Hepatocyte (in vitro differentiated cells): ENCODE results near the gene CRX. TPM values are rescaled to one million over a fixed set of nuclear protein-coding genes. Genes with fewer than 3 reads are reported as not detected.
"Not testable (repeated sequence)": the region's sequence is repeated elsewhere in the genome, so short reads cannot be mapped to it uniquely, and the experiment has no call there.

Experiments used
- DNase-seq: peaks from one replicate; pipeline ENCODE4 v3.0.0-alpha.2; 2016; ENCODE audit warnings: low spot score
- H2AFZ ChIP-seq: fragments of 200-600 bp; sonication (generic); 2 replicates; pipeline ENCODE4 v1.6.0; 2016; ENCODE audit warnings: antibody characterized with exemption, mild to moderate bottlenecking
- H3K27ac ChIP-seq: fragments of 200-600 bp; sonication (generic); 2 replicates; pipeline ENCODE4 v1.5.1; 2016; ENCODE audit warnings: mild to moderate bottlenecking
- H3K27me3 ChIP-seq: fragments of 200-600 bp; sonication (generic); 2 replicates; pipeline ENCODE4 v1.6.1; 2016
- H3K36me3 ChIP-seq: fragments of 200-600 bp; sonication (generic); replicated peaks from 2 replicates; pipeline ENCODE4 v1.5.1; 2016; ENCODE audit warnings: low read depth; ENCODE audit not compliant: insufficient read depth
- H3K4me1 ChIP-seq: fragments of 200-600 bp; sonication (generic); 2 replicates; pipeline ENCODE4 v1.5.1; 2016; ENCODE audit warnings: mild to moderate bottlenecking, moderate library complexity; ENCODE audit not compliant: insufficient read depth
- H3K4me2 ChIP-seq: fragments of 200-600 bp; sonication (generic); 2 replicates; pipeline ENCODE4 v1.6.0; 2016
- H3K4me3 ChIP-seq: fragments of 200-600 bp; sonication (generic); 2 replicates; pipeline ENCODE4 v1.5.1; 2016; ENCODE audit warnings: mild to moderate bottlenecking
- H3K79me2 ChIP-seq: fragments of 200-600 bp; sonication (generic); 2 replicates; pipeline ENCODE4 v1.6.0; 2017; ENCODE audit warnings: mild to moderate bottlenecking
- H3K9me2 ChIP-seq: fragments of 200-600 bp; sonication (generic); replicated peaks from 2 replicates; pipeline ENCODE4 v1.6.0; 2017; ENCODE audit warnings: mild to moderate bottlenecking; ENCODE audit not compliant: insufficient read depth
- H3K9me3 ChIP-seq: fragments of 200-600 bp; sonication (generic); 2 replicates; pipeline ENCODE4 v1.5.1; 2016; ENCODE audit warnings: low read depth, mild to moderate bottlenecking
- H4K20me1 ChIP-seq: fragments of 200-600 bp; sonication (generic); 2 replicates; pipeline ENCODE4 v1.6.0; 2016; ENCODE audit warnings: mild to moderate bottlenecking; ENCODE audit not compliant: insufficient read depth, poor library complexity, severe bottlenecking
- CTCF ChIP-seq: fragments of 200-600 bp; sonication (generic); IDR thresholded peaks from 2 replicates; pipeline ENCODE4 v1.5.1; 2016; ENCODE audit warnings: antibody characterized with exemption, mild to moderate bottlenecking; ENCODE audit not compliant: poor library complexity
- EZH2 ChIP-seq: fragments of 200-600 bp; sonication (generic); IDR thresholded peaks from 2 replicates; pipeline ENCODE4 v1.6.1; 2016; ENCODE audit warnings: antibody characterized with exemption, mild to moderate bottlenecking, borderline replicate concordance
- EZH2phosphoT487 ChIP-seq: fragments of 200-600 bp; sonication (generic); IDR thresholded peaks from one replicate; pipeline ENCODE4 v1.6.1; 2018; ENCODE audit warnings: antibody characterized with exemption, mild to moderate bottlenecking, low read depth, moderate library complexity; ENCODE audit not compliant: unreplicated experiment, severe bottlenecking
- WGBS: methylation state at CpG from one replicate; pipeline ENCODE4 v1.1.6; 2016; ENCODE audit warnings: low lambda C conversion rate; ENCODE audit errors: missing lambda C conversion rate; 5-methylcytosine and 5-hydroxymethylcytosine counted together
- polyA plus RNA-seq: library from polyadenylated mRNA; unstranded; fragments of >200 nt; fragmentation: Nextera tagmentation; extraction: Ambion mirVana; gene quantifications from 2 replicates; pipeline ENCODE4 v1.2.1, GENCODE V29; 2016
- total RNA-seq: library from RNA; depleted of rRNA; stranded (reverse); fragments of >200 nt; gene quantifications from 2 replicates; pipeline ENCODE4 v1.2.3, GENCODE V29; 2014

Gene CRX
- total and polyA plus RNA-seq, 2 experiments from 2014 or later, result 0.15 TPM; not detected in 1

DNA sequence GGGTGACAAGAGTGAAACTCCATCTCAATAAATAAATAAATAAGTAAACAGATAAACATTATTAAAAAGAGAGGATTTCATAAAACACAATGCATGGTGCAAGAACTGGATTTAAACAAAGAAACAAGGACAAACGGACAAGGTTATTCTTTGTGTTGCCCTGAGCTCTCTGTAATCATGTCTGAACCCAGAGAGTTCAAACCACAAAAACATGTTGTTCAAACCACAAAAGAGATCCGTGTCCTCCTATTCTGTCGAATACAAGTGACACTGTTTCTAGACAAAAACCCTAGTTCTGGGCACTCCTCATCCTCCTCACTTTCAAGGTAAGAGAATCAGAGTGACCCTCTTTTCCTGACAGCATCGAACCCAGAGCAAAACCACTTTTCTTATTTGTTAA lies 32.7 kb downstream of the CRX start:
- no peak for DNase-seq
- H3K27me3 ChIP-seq, result no peaks in the 10 kb centered on the region
- TF ChIP-seq EZH2 (no peak), EZH2phosphoT487 (no peak)
- no peaks in the 10 kb centered on the region for H3K79me2 ChIP-seq
- no peaks in the 10 kb centered on the region for H3K9me3 ChIP-seq
- no peak overlapping the region for H3K27ac ChIP-seq
- no peak overlapping the region for H3K4me2 ChIP-seq
- no peaks in the 10 kb centered on the region for H3K9me2 ChIP-seq
- no peaks in the 10 kb centered on the region for H3K36me3 ChIP-seq
- H3K4me1 ChIP-seq, result no peaks in the 10 kb centered on the region
- no peak overlapping the region for H2AFZ ChIP-seq
- H3K4me3 ChIP-seq, result no peak overlapping the region
- WGBS, result 88% methylated on average over 4 of the region's 4 CpGs
- H4K20me1 ChIP-seq, result no peaks in the 10 kb centered on the region

- 82% methylated on average over 9 of the region's 9 CpGs for WGBS
- not testable (repeated sequence) for H3K4me2 ChIP-seq
These were observed 36.5 kb downstream of the CRX start for GRCh38 chr19:47858231-47858630.

DNA sequence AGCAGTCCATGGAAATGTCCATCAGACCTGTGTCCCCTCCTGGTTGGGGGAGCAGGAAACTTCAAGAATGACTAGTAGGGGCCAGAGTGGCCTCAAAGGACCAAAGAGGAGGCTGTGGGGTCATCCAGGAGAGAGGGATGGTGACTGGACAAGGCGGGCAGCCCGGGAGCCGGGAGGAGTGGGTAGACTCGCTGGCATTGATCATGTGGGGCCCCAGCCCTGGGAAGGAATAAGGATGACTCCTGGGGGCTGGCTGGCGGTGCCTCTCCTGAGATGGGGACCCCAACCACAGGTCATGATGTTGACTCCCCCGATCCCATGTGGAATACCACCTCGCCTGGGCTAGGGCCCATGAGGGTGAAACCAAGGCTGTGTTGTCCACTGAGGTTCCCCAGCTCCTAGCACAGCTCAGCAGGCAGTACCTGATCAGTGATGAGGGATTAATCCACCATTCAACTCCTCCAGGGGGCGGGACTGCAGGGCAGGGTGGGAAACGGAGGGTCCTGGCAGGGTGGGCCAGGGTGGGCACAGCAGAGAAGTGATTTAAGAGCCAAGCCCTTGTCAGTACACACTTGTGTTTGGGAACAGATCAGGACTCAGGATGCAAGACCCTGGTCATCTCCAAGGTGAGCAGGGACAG lies 37.0 kb downstream of the CRX start, which contains the start of gene TPRX2:
Gene TPRX2 (plus strand): TSS at position 590 of the 640 bp plus-strand sequence. CDS start 12 bp downstream, at position 602.
- H3K4me2 ChIP-seq, result not testable (repeated sequence)

More at GRCh38 chr19:47858231-47858630, 36.5 kb downstream of the CRX start:
- H3K79me2 ChIP-seq, H3K36me3 ChIP-seq, H3K4me1 ChIP-seq, H3K9me2 ChIP-seq, H3K4me3 ChIP-seq, DNase-seq, H4K20me1 ChIP-seq, H3K27ac ChIP-seq, H3K9me3 ChIP-seq, H2AFZ ChIP-seq, H3K27me3 ChIP-seq: not testable (repeated sequence)

DNA sequence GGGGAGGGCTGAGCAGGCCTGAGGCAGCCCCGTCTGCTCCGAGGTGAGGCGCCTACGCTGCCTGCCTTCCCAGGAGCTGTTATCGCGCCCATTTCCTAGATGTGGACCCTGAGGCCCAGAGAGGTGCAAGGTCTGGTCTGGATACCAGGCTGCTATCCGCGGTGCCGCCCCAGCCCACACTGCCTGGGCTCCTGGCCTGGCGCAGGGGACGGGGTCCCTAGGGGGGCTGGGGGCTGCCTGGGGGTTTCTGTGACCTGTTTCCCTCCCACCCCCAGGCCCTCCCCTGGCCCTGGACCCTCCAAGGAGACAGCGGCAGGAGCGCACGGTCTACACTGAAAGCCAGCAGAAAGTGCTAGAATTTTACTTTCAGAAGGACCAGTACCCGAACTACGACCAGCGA lies 38.1 kb downstream of the CRX start:
- WGBS, result no CpG with 5 or more reads among the region's 17 CpGs
- H3K4me2 ChIP-seq, DNase-seq, H3K9me3 ChIP-seq, H3K4me3 ChIP-seq, H3K27me3 ChIP-seq, H2AFZ ChIP-seq, H3K27ac ChIP-seq, H3K9me2 ChIP-seq, H3K36me3 ChIP-seq, H3K4me1 ChIP-seq, H3K79me2 ChIP-seq, H4K20me1 ChIP-seq: not testable (repeated sequence)

More for the DNA sequence above, 37.0 kb downstream of the CRX start, which contains the start of gene TPRX2:
- H3K9me2 ChIP-seq, H4K20me1 ChIP-seq, H3K4me1 ChIP-seq, H2AFZ ChIP-seq, H3K36me3 ChIP-seq, H3K27ac ChIP-seq, DNase-seq, H3K79me2 ChIP-seq, H3K4me3 ChIP-seq, H3K9me3 ChIP-seq, H3K27me3 ChIP-seq: not testable (repeated sequence)
- WGBS, result 87% methylated on average over 7 of the region's 9 CpGs

GRCh38 chr19:47860602-47861297 lies 39.0 kb downstream of the CRX start:
- Histone ChIP-seq H3K9me3 (no peaks in the 10 kb centered on the region), H3K9me2 (no peaks in the 10 kb centered on the region), H3K27ac (no peak overlapping the region), H3K36me3 (no peaks in the 10 kb centered on the region), H3K79me2 (no peaks in the 10 kb centered on the region), H3K4me3 (no peak overlapping the region), H3K4me2 (no peak overlapping the region), H4K20me1 (no peaks in the 10 kb centered on the region), H2AFZ (no peak overlapping the region), H3K27me3 (no peaks in the 10 kb centered on the region), H3K4me1 (no peaks in the 10 kb centered on the region)
- no peak for DNase-seq
- no peak for TF ChIP-seq EZH2
- no peak for TF ChIP-seq EZH2phosphoT487
- TF ChIP-seq CTCF, result no peak
- 95% methylated on average over 30 of the region's 34 CpGs for WGBS
